Liver (tissue), 9 donors: ENCODE data around the gene C13orf42. TPM values are rescaled to one million over a fixed set of nuclear protein-coding genes. Genes with fewer than 3 reads are reported as not detected.
A peak's percentile ranks its signal among the peaks of the same experiment; 100 is the strongest.

Source experiments
- DNase-seq: peaks from one replicate; pipeline ENCODE4 v3.0.0-alpha.2; 2017; ENCODE audit warnings: low spot score
- H3K27ac ChIP-seq, 2 donors: one replicate each; pipeline ENCODE4 v1.7.0; 2013; ENCODE audit warnings: inconsistent platforms in 2 of 2, low read length in 2 of 2, control low read depth in 1 of 2, low read depth in 1 of 2, mild to moderate bottlenecking in 1 of 2
- H3K27me3 ChIP-seq, 4 donors: one replicate each; pipeline versions ENCODE4 v1.6.1 to v1.7.0; 2013; ENCODE audit warnings: low read length in 3 of 4, inconsistent platforms in 1 of 4, mild to moderate bottlenecking in 1 of 4, moderate library complexity in 1 of 4; ENCODE audit not compliant: control insufficient read depth in 4 of 4, insufficient read depth in 4 of 4
- H3K36me3 ChIP-seq, 4 donors: one replicate each; pipeline versions ENCODE4 v1.6.1 to v1.7.0; 2013; ENCODE audit warnings: low read length in 3 of 4, mild to moderate bottlenecking in 3 of 4, low read depth in 1 of 4, moderate library complexity in 1 of 4; ENCODE audit not compliant: control insufficient read depth in 4 of 4, insufficient read depth in 3 of 4
- H3K4me1 ChIP-seq, 4 donors: one replicate each; pipeline versions ENCODE4 v1.6.1 to v1.7.0; 2013; ENCODE audit warnings: low read length in 3 of 4, mild to moderate bottlenecking in 3 of 4, moderate library complexity in 1 of 4; ENCODE audit not compliant: control insufficient read depth in 4 of 4, insufficient read depth in 4 of 4
- H3K4me3 ChIP-seq, 3 donors: one replicate each; pipeline versions ENCODE4 v1.6.1 to v1.7.0; 2013; ENCODE audit warnings: low read length in 3 of 3, control low read depth in 1 of 3, low read depth in 1 of 3, mild to moderate bottlenecking in 1 of 3
- H3K9ac ChIP-seq, 2 donors: one replicate each; pipeline ENCODE4 v1.7.0; 2013; ENCODE audit warnings: low read length in 2 of 2, mild to moderate bottlenecking in 2 of 2, moderate library complexity in 2 of 2, control low read depth in 1 of 2, low read depth in 1 of 2
- H3K9me3 ChIP-seq, 4 donors: one replicate each; pipeline versions ENCODE4 v1.6.1 to v1.7.0; 2013; ENCODE audit warnings: low read length in 3 of 4; ENCODE audit not compliant: control insufficient read depth in 4 of 4
- ATF3 ChIP-seq: IDR thresholded peaks from 2 replicates; pipeline ENCODE4 v1.6.1; 2016; ENCODE audit warnings: antibody characterized with exemption
- EGR1 ChIP-seq, 2 donors: IDR thresholded peaks; 2 replicates each; pipeline ENCODE4 v1.6.1; 2016 to 2018; ENCODE audit warnings: antibody characterized with exemption in 2 of 2, low read depth in 2 of 2
- FOXA1 ChIP-seq: IDR thresholded peaks from 2 replicates; pipeline ENCODE4 v1.6.1; 2016; ENCODE audit warnings: antibody characterized with exemption
- FOXA2 ChIP-seq: IDR thresholded peaks from 2 replicates; pipeline ENCODE4 v1.6.1; 2016; ENCODE audit warnings: antibody characterized with exemption
- GABPA ChIP-seq, 2 donors: IDR thresholded peaks in 1 of 2; conservative IDR thresholded peaks in 1 of 2; 2 replicates each; pipeline ENCODE4 v1.6.1; 2016; ENCODE audit warnings: antibody characterized with exemption in 2 of 2, mild to moderate bottlenecking in 1 of 2, moderate library complexity in 1 of 2
- HNF4G ChIP-seq: IDR thresholded peaks from 2 replicates; pipeline ENCODE4 v1.6.1; 2016; ENCODE audit warnings: antibody characterized with exemption
- JUND ChIP-seq, 2 donors: IDR thresholded peaks; 2 replicates each; pipeline ENCODE4 v1.6.1; 2016; ENCODE audit warnings: antibody characterized with exemption in 2 of 2
- NR2F2 ChIP-seq: IDR thresholded peaks from 2 replicates; pipeline ENCODE4 v1.6.1; 2016; ENCODE audit warnings: antibody characterized with exemption
- REST ChIP-seq: IDR thresholded peaks from 2 replicates; pipeline ENCODE4 v1.6.1; 2016; ENCODE audit warnings: antibody characterized with exemption, mild to moderate bottlenecking
- SP1 ChIP-seq: IDR thresholded peaks from 2 replicates; pipeline ENCODE4 v1.6.1; 2018; ENCODE audit warnings: antibody characterized with exemption, mild to moderate bottlenecking
- TAF1 ChIP-seq: conservative IDR thresholded peaks from 2 replicates; pipeline ENCODE4 v1.6.1; 2016; ENCODE audit warnings: antibody characterized with exemption, mild to moderate bottlenecking
- WGBS: extraction: QIAGEN DNeasy Blood & Tissue Kit; methylation state at CpG from one replicate; pipeline ENCODE4 v1.1.7; 2013; 5-methylcytosine and 5-hydroxymethylcytosine counted together
- polyA plus RNA-seq, 2 donors: library from polyadenylated mRNA; stranded (reverse) in 1 of 2; unstranded in 1 of 2; fragments of 200-250 nt in 1 of 2; fragments of >200 nt in 1 of 2; fragmentation: Nextera tagmentation in 1 of 2; extraction: Ambion mirVana in 1 of 2; gene quantifications; one replicate each; pipeline versions ENCODE4 v1.2.1 to v1.2.3, GENCODE V29; 2013 to 2015
- total RNA-seq, 2 donors: library from RNA; depleted of rRNA; stranded (reverse); fragments of >200 nt; gene quantifications; one replicate each; pipeline ENCODE4 v1.2.3, GENCODE V29; 2014
- TF ChIP-seq, protein P1 (sequence below): IDR thresholded peaks from 2 replicates; pipeline ENCODE4 v1.6.1; 2016; ENCODE audit warnings: antibody characterized with exemption
- TF ChIP-seq, protein P2 (sequence below): IDR thresholded peaks from 2 replicates; pipeline ENCODE4 v1.6.1; 2016; ENCODE audit warnings: antibody characterized with exemption
- donor health status: healthy.
- donor health status: healthy.
- donor health status: healthy.
- donor health status: healthy.
- donor health status: healthy.

C13orf42 gene
- total and polyA plus RNA-seq, 4 donors, result 0.08 TPM; not detected in 3

- WGBS, result 65% methylated on average over 5 of the region's 5 CpGs
- H3K9ac ChIP-seq, result no peak overlapping the region
Observed at GRCh38 chr13:51067706-51068105, 43.4 kb downstream of the C13orf42 start.

DNA sequence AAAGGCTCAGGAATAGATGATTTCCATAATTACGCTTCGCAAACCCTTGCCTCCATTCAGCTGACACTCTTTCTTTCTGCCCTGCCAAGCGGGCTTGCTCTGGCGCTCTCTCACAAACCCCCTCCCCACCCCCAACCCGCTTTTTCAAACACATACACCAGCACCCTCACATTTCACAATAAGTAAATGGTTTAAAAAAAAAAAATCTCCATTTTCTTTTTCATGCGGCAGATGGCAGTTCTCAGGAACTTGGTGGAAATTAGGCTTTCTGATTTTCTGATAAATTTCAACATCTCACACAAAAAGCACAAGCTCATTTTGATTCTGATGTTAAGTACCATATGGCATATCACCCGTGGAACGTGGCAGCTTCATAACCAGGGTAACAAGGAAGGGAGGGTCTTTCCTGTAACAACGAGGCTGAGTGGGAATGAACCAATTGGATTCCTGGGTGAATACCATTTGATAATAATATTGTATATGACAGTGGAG lies 43.8 kb downstream of the C13orf42 start:
- Histone ChIP-seq H3K9ac (no peak overlapping the region), H3K4me3 (no peak overlapping the region), H3K27me3 (peaks cover 0 to 2% (median 0%) of the 10 kb centered on the region in 4 donors), H3K9me3 (no peaks in the 10 kb centered on the region), H3K4me1 (peaks cover 0 to 7% (median 0%) of the 10 kb centered on the region in 4 donors), H3K36me3 (no peaks in the 10 kb centered on the region), H3K27ac (no peak overlapping the region)
- 73% methylated on average over 9 of the region's 9 CpGs for WGBS
- TF ChIP-seq HNF4G (no peak), GABPA (IDR thresholded peaks at IDR 0.05 in 1 of 2, conservative IDR thresholded peaks at IDR 0.05 in 1 of 2) (no peak), JUND (IDR thresholded peaks at IDR 0.05) (no peak), FOXA2 (no peak), ATF3 (no peak)
- DNase-seq, result no peak

More at GRCh38 chr13:51067706-51068105, 43.4 kb downstream of the C13orf42 start:
- Histone ChIP-seq H3K27me3 (peaks cover 0 to 2% (median 0%) of the 10 kb centered on the region in 4 donors), H3K4me3 (no peak overlapping the region), H3K9me3 (no peaks in the 10 kb centered on the region), H3K36me3 (no peaks in the 10 kb centered on the region), H3K27ac (no peak overlapping the region), H3K4me1 (peaks cover 0 to 7% (median 0%) of the 10 kb centered on the region in 4 donors)
- no peak for DNase-seq
- TF ChIP-seq, protein P1, sequence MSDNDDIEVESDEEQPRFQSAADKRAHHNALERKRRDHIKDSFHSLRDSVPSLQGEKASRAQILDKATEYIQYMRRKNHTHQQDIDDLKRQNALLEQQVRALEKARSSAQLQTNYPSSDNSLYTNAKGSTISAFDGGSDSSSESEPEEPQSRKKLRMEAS, result no peak
- TF ChIP-seq EGR1 (IDR thresholded peaks at IDR 0.05; ENCODE audit: low read depth in 2 of 2) (no peak), ATF3 (no peak), REST (no peak), FOXA1 (no peak), SP1 (no peak), GABPA (IDR thresholded peaks at IDR 0.05 in 1 of 2, conservative IDR thresholded peaks at IDR 0.05 in 1 of 2) (no peak), TAF1 (no peak), JUND (IDR thresholded peaks at IDR 0.05) (no peak)

DNA sequence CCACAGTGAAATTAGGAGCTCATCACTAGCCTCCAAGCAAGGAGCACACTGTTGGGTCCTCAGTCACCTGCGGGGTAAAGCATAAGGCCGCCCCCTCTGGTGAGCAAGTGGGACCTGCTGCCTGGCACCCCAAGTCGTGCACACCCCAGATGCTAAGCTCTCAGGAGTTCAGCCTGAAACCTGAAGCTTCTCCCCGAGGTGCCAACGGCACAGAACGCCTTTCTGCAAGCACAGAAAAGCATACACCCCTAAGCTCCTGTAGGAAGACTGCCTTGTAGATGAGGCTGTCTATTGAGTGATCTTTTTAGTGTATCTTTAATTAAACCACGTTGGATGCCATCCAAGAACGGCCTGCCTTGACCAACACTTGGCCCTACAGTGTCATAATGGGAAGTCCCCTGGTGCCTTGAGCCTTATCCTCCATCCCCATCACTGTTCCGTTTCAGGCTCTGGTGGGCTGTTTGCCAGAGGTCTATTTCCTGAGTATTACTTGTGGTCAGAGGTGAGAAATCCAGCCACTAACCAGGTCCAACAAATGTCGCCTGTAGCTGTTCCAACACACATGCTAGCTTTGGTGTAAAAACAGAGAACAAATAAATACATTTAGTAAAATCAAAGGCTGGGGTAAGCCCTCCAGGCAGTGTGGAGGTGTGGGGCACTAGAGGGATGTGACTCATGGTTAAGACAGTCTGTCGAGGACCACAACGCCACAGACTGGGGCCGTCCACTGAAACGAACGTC lies 44.8 kb downstream of the C13orf42 start:
- no peak for DNase-seq

More for the DNA sequence above, 44.8 kb downstream of the C13orf42 start:
- Histone ChIP-seq H3K9ac (no peak overlapping the region), H3K4me3 (no peak overlapping the region), H3K4me1 (peaks cover 0 to 7% (median 0%) of the 10 kb centered on the region in 4 donors), H3K27ac (no peak overlapping the region), H3K36me3 (no peaks in the 10 kb centered on the region), H3K27me3 (peaks cover 0 to 2% (median 0%) of the 10 kb centered on the region in 4 donors), H3K9me3 (no peaks in the 10 kb centered on the region)
- TF ChIP-seq, protein P2, sequence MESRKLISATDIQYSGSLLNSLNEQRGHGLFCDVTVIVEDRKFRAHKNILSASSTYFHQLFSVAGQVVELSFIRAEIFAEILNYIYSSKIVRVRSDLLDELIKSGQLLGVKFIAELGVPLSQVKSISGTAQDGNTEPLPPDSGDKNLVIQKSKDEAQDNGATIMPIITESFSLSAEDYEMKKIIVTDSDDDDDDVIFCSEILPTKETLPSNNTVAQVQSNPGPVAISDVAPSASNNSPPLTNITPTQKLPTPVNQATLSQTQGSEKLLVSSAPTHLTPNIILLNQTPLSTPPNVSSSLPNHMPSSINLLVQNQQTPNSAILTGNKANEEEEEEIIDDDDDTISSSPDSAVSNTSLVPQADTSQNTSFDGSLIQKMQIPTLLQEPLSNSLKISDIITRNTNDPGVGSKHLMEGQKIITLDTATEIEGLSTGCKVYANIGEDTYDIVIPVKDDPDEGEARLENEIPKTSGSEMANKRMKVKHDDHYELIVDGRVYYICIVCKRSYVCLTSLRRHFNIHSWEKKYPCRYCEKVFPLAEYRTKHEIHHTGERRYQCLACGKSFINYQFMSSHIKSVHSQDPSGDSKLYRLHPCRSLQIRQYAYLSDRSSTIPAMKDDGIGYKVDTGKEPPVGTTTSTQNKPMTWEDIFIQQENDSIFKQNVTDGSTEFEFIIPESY, result no peak
- TF ChIP-seq NR2F2 (peak; percentile 17), EGR1 (IDR thresholded peaks at IDR 0.05; ENCODE audit: low read depth in 2 of 2) (no peak)
- 58% methylated on average over 15 of the region's 15 CpGs for WGBS
